Naive thymus-derived CD4-positive, alpha-beta T cell (primary cell): ENCODE results near the gene MFAP3. TPM values are rescaled to one million over a fixed set of nuclear protein-coding genes. Genes with fewer than 3 reads are reported as not detected.

Source experiments
- ATAC-seq: fragments of 150-1000 bp; cut with Tn5 transposase; 2 replicates; pipeline ENCODE4 v1.10.0; 2021; ENCODE audit warnings: mild to moderate bottlenecking, moderate library complexity
- CTCF ChIA-PET: fragments of 350-600 bp; sonication (Branson Sonifier 250); formaldehyde crosslinking; loops from one replicate; lab custom pipeline; 2021; ENCODE audit warnings: antibody characterized with exemption; lab: Charles Lee
- POLR2A ChIA-PET: fragments of 350-600 bp; sonication (Branson Sonifier 250); formaldehyde crosslinking; loops from one replicate; lab custom pipeline; 2021; ENCODE audit warnings: antibody characterized with exemption, inconsistent platforms; lab: Charles Lee
- DNase-seq, 9 donors: peaks; one replicate each; pipeline versions ENCODE4 v3.0.0 to v3.0.0-alpha.2; 2020 to 2022; ENCODE audit warnings: mixed read lengths in 1 of 9
- H3K27ac ChIP-seq: one replicate; pipeline ENCODE4 v1.7.0; 2013; ENCODE audit warnings: mild to moderate bottlenecking, low read depth, low read length, moderate library complexity
- H3K27me3 ChIP-seq, 2 donors: one replicate each; pipeline ENCODE4 v1.7.0; 2013; ENCODE audit warnings: low read length in 2 of 2, mild to moderate bottlenecking in 2 of 2, moderate library complexity in 2 of 2; ENCODE audit not compliant: control insufficient read depth in 2 of 2, insufficient read depth in 2 of 2
- H3K36me3 ChIP-seq, 3 experiments: 1 replicate in 2 of 3; 2 replicates in 1 of 3; pipeline ENCODE4 v1.7.0; 2013; ENCODE audit warnings: low read length in 3 of 3, mild to moderate bottlenecking in 3 of 3, moderate library complexity in 1 of 3; ENCODE audit not compliant: insufficient read depth in 3 of 3, control insufficient read depth in 2 of 3
- H3K4me1 ChIP-seq, 2 donors: one replicate each; pipeline ENCODE4 v1.7.0; 2013; ENCODE audit warnings: low read length in 2 of 2, mild to moderate bottlenecking in 2 of 2, moderate library complexity in 1 of 2; ENCODE audit not compliant: control insufficient read depth in 2 of 2, insufficient read depth in 2 of 2
- H3K4me3 ChIP-seq: 2 replicates; pipeline ENCODE4 v1.7.0; 2013; ENCODE audit warnings: mild to moderate bottlenecking, low read length
- H3K9me3 ChIP-seq, 3 experiments: 1 replicate in 2 of 3; 2 replicates in 1 of 3; pipeline ENCODE4 v1.7.0; 2013; ENCODE audit warnings: low read length in 3 of 3; ENCODE audit not compliant: control insufficient read depth in 2 of 3
- H3K27ac Mint-ChIP-seq, 9 donors: one replicate each; pipeline ENCODE4 v1.8.0; 2020 to 2022; ENCODE audit warnings: mixed read lengths in 9 of 9, mild to moderate bottlenecking in 8 of 9, moderate library complexity in 5 of 9, inconsistent platforms in 2 of 9
- H3K27me3 Mint-ChIP-seq, 5 donors: one replicate each; pipeline ENCODE4 v1.8.0; 2021 to 2022; ENCODE audit warnings: mixed read lengths in 5 of 5, mild to moderate bottlenecking in 1 of 5
- H3K36me3 Mint-ChIP-seq, 5 donors: one replicate each; pipeline ENCODE4 v1.8.0; 2020 to 2022; ENCODE audit warnings: mixed read lengths in 5 of 5, mild to moderate bottlenecking in 3 of 5, inconsistent platforms in 1 of 5
- H3K4me1 Mint-ChIP-seq, 7 donors: one replicate each; pipeline ENCODE4 v1.8.0; 2020 to 2022; ENCODE audit warnings: mixed read lengths in 7 of 7, mild to moderate bottlenecking in 3 of 7, inconsistent platforms in 1 of 7
- H3K4me3 Mint-ChIP-seq, 10 donors: one replicate each; pipeline ENCODE4 v1.8.0; 2020 to 2022; ENCODE audit warnings: mild to moderate bottlenecking in 10 of 10, mixed read lengths in 10 of 10, moderate library complexity in 6 of 10, inconsistent platforms in 2 of 10
- H3K9me3 Mint-ChIP-seq, 11 donors: one replicate each; pipeline ENCODE4 v1.8.0; 2020 to 2022; ENCODE audit warnings: mixed read lengths in 11 of 11, mild to moderate bottlenecking in 4 of 11, inconsistent platforms in 1 of 11, moderate library complexity in 1 of 11
- intact Hi-C, 2 donors: fragments of 100-400 bp; cut with micrococcal nuclease; formaldehyde crosslinking; loops; one replicate each; pipeline ENCODE4 v1.15.1; 2023
- polyA plus RNA-seq, 2 donors: library from polyadenylated mRNA; unstranded; fragments of 300-500 nt; fragmentation: Illumina TruSeq; gene quantifications; one replicate each; pipeline ENCODE4 v1.2.3, GENCODE V29; 2021
- total RNA-seq, 6 experiments: library from RNA in 5 of 6; stranded (reverse) in 5 of 6; gene quantifications; 1 replicate in 5 of 6; 2 replicates in 1 of 6; pipeline ENCODE4 v1.2.3 and lab custom pipeline; 2021 to 2026

The MFAP3 gene
- total and polyA plus RNA-seq, 7 experiments from 2014 or later = 5.6 to 30.6 (median 16.8) TPM

GRCh38 chr5:154044099-154044498 lies 5.3 kb downstream of the MFAP3 start:
- Mint-ChIP-seq H3K4me3 (no peak overlapping the region), H3K4me1 (peaks cover 32 to 88% (median 85%) of the 10 kb centered on the region in 7 donors), H3K9me3 (no peaks in the 10 kb centered on the region), H3K27me3 (no peaks in the 10 kb centered on the region), H3K36me3 (peaks cover 4 to 23% (median 8%) of the 10 kb centered on the region in 5 donors), H3K27ac (no peak overlapping the region)
- no peak overlapping the region for H3K27ac ChIP-seq
- H3K9me3 ChIP-seq = no peaks in the 10 kb centered on the region
- ChIA-PET CTCF (no interaction called here), POLR2A (no interaction called here)
- ATAC-seq = no peak
- DNase-seq = no peak
- intact Hi-C loops = no loop called here
- no peak overlapping the region for H3K4me3 ChIP-seq
- no peaks in the 10 kb centered on the region for H3K27me3 ChIP-seq
- no peaks in the 10 kb centered on the region for H3K36me3 ChIP-seq
- peaks cover 7 to 15% of the 10 kb centered on the region in 2 donors for H3K4me1 ChIP-seq

GRCh38 chr5:154044581-154044980 lies 5.8 kb downstream of the MFAP3 start:
- Histone ChIP-seq H3K36me3 (peaks cover 0 to under 1% (median 0%) of the 10 kb centered on the region in 3 experiments), H3K4me3 (no peak overlapping the region), H3K27ac (no peak overlapping the region), H3K4me1 (peaks cover 2 to 10% of the 10 kb centered on the region in 2 donors), H3K9me3 (no peaks in the 10 kb centered on the region), H3K27me3 (no peaks in the 10 kb centered on the region)
- H3K27ac Mint-ChIP-seq = peak overlapping the region in 2 of 9 donors; percentile 4 to 48
- H3K9me3 Mint-ChIP-seq = no peaks in the 10 kb centered on the region
- intact Hi-C loops = no loop called here
- ATAC-seq = no peak
- ChIA-PET POLR2A (no interaction called here), CTCF (no interaction called here)
- H3K27me3 Mint-ChIP-seq = no peaks in the 10 kb centered on the region
- no peak for DNase-seq
- H3K4me3 Mint-ChIP-seq = peak overlapping the region in 1 of 10 donors; percentile 24
- H3K36me3 Mint-ChIP-seq = peaks cover 5 to 28% (median 8%) of the 10 kb centered on the region in 5 donors
- H3K4me1 Mint-ChIP-seq = peaks cover 30 to 88% (median 85%) of the 10 kb centered on the region in 7 donors

- no peak for ATAC-seq
- DNase-seq = no peak
- no peak overlapping the region for H3K4me3 Mint-ChIP-seq
- ChIA-PET CTCF (no interaction called here), POLR2A (no interaction called here)
- no peaks in the 10 kb centered on the region for H3K27me3 ChIP-seq
- H3K36me3 ChIP-seq = peaks cover 0 to 4% (median 0%) of the 10 kb centered on the region in 3 experiments
- H3K4me1 Mint-ChIP-seq = peaks cover 26 to 88% (median 74%) of the 10 kb centered on the region in 7 donors
- peaks cover 0 to 5% of the 10 kb centered on the region in 2 donors for H3K4me1 ChIP-seq
- H3K36me3 Mint-ChIP-seq = peaks cover 12 to 42% (median 22%) of the 10 kb centered on the region in 5 donors
- no peaks in the 10 kb centered on the region for H3K9me3 ChIP-seq
- no peaks in the 10 kb centered on the region for H3K27me3 Mint-ChIP-seq
- no peak overlapping the region for H3K27ac ChIP-seq
- no peak overlapping the region for H3K4me3 ChIP-seq
- H3K9me3 Mint-ChIP-seq = no peaks in the 10 kb centered on the region
- intact Hi-C loops = no loop called here
- peak overlapping the region in 2 of 9 donors; percentile 31 to 43 for H3K27ac Mint-ChIP-seq
These were observed 7.7 kb downstream of the MFAP3 start for GRCh38 chr5:154046486-154046885.

- Histone ChIP-seq H3K27ac (no peak overlapping the region), H3K27me3 (no peaks in the 10 kb centered on the region), H3K9me3 (no peaks in the 10 kb centered on the region), H3K36me3 (peaks cover 0 to 4% (median 0%) of the 10 kb centered on the region in 3 experiments), H3K4me1 (no peaks in the 10 kb centered on the region), H3K4me3 (no peak overlapping the region)
- ATAC-seq (no peak), DNase-seq (no peak)
- POLR2A ChIA-PET = no interaction called here
- Mint-ChIP-seq H3K36me3 (peaks cover 12 to 47% (median 28%) of the 10 kb centered on the region in 5 donors), H3K4me1 (peaks cover 19 to 80% (median 70%) of the 10 kb centered on the region in 7 donors), H3K4me3 (no peak overlapping the region), H3K27me3 (no peaks in the 10 kb centered on the region), H3K9me3 (no peaks in the 10 kb centered on the region), H3K27ac (peak overlapping the region in 3 of 9 donors; percentile 22 to 43 (median 34))
- CTCF ChIA-PET = no interaction called here
- intact Hi-C loops = no loop called here
These were observed 8.6 kb downstream of the MFAP3 start for GRCh38 chr5:154047324-154047723.

GRCh38 chr5:154049636-154050035 lies 10.9 kb downstream of the MFAP3 start:
- intact Hi-C loops = no loop called here
- peak overlapping the region in 2 of 9 donors; percentile 5 to 60 for H3K27ac Mint-ChIP-seq
- H3K4me1 Mint-ChIP-seq = peaks cover 12 to 64% (median 50%) of the 10 kb centered on the region in 7 donors
- ChIA-PET CTCF (no interaction called here), POLR2A (interaction anchor here (1.2 kb wide), 1 partner anchor 11 kb away, joined by 3 read pairs; the partner anchor contains the start of genes FAM114A2 and MFAP3)
- H3K36me3 Mint-ChIP-seq = peaks cover 19 to 60% (median 50%) of the 10 kb centered on the region in 5 donors
- H3K27ac ChIP-seq = no peak overlapping the region
- peaks cover 0 to 18% (median 0%) of the 10 kb centered on the region in 3 experiments for H3K36me3 ChIP-seq
- no peak for DNase-seq
- no peaks in the 10 kb centered on the region for H3K4me1 ChIP-seq
- no peaks in the 10 kb centered on the region for H3K27me3 ChIP-seq
- H3K4me3 ChIP-seq = no peak overlapping the region
- H3K9me3 Mint-ChIP-seq = no peaks in the 10 kb centered on the region
- H3K27me3 Mint-ChIP-seq = no peaks in the 10 kb centered on the region
- no peak for ATAC-seq
- H3K4me3 Mint-ChIP-seq = no peak overlapping the region
- no peaks in the 10 kb centered on the region for H3K9me3 ChIP-seq

- Histone ChIP-seq H3K27me3 (no peaks in the 10 kb centered on the region), H3K9me3 (no peaks in the 10 kb centered on the region), H3K36me3 (peaks cover 0 to 18% (median 0%) of the 10 kb centered on the region in 3 experiments), H3K4me3 (no peak overlapping the region), H3K27ac (no peak overlapping the region), H3K4me1 (no peaks in the 10 kb centered on the region)
- no peaks in the 10 kb centered on the region for H3K9me3 Mint-ChIP-seq
- DNase-seq (no peak), ATAC-seq (no peak)
- intact Hi-C loops = no loop called here
- peaks cover 14 to 60% (median 46%) of the 10 kb centered on the region in 5 donors for H3K36me3 Mint-ChIP-seq
- ChIA-PET CTCF (no interaction called here), POLR2A (interaction anchor here (0.6 kb wide), 1 partner anchor 53 kb away, joined by 3 read pairs; no protein-coding TSS in a partner anchor)
- no peak overlapping the region for H3K27ac Mint-ChIP-seq
- H3K4me1 Mint-ChIP-seq = peaks cover 7 to 39% (median 25%) of the 10 kb centered on the region in 7 donors
- H3K27me3 Mint-ChIP-seq = no peaks in the 10 kb centered on the region
- no peak overlapping the region for H3K4me3 Mint-ChIP-seq
These were observed 14.7 kb downstream of the MFAP3 start for GRCh38 chr5:154053468-154053867.

- DNase-seq = no peak
- ChIA-PET POLR2A (no interaction called here), CTCF (interaction anchor here (1.8 kb wide), 1 partner anchor 17 kb away, joined by 5 read pairs; no protein-coding TSS in a partner anchor)
- no peak overlapping the region for H3K27ac Mint-ChIP-seq
- intact Hi-C loops = no loop called here
- no peaks in the 10 kb centered on the region for H3K9me3 ChIP-seq
- peaks cover 15 to 31% (median 19%) of the 10 kb centered on the region in 7 donors for H3K4me1 Mint-ChIP-seq
- H3K27me3 Mint-ChIP-seq = no peaks in the 10 kb centered on the region
- H3K27me3 ChIP-seq = no peaks in the 10 kb centered on the region
- H3K9me3 Mint-ChIP-seq = no peaks in the 10 kb centered on the region
- H3K4me1 ChIP-seq = no peaks in the 10 kb centered on the region
- no peak overlapping the region for H3K4me3 Mint-ChIP-seq
- H3K27ac ChIP-seq = no peak overlapping the region
- peaks cover 0 to 14% (median 0%) of the 10 kb centered on the region in 3 experiments for H3K36me3 ChIP-seq
- H3K4me3 ChIP-seq = no peak overlapping the region
- H3K36me3 Mint-ChIP-seq = peaks cover 7 to 48% (median 33%) of the 10 kb centered on the region in 5 donors
- no peak for ATAC-seq
These were observed 16.4 kb downstream of the MFAP3 start for GRCh38 chr5:154055201-154055600.
